Esophagus squamous epithelium (tissue), 4 donors: ENCODE data around the gene GRK1.

Experiments
- POLR2A ChIP-seq, 4 donors: fragments of 450-650 bp; IDR thresholded peaks; one replicate each; pipeline ENCODE4 v1.6.1; 2017; ENCODE audit warnings: antibody characterized with exemption in 4 of 4, mild to moderate bottlenecking in 4 of 4, moderate library complexity in 3 of 4
- TF ChIP-seq, protein P1 (sequence below), 6 experiments: fragments of 450-650 bp in 4 of 6; fragments of 200-600 bp in 2 of 6; sonication (generic) in 2 of 6; IDR thresholded peaks; one replicate each; pipeline ENCODE4 v1.5.1; 2016 to 2019; ENCODE audit warnings: antibody characterized with exemption in 6 of 6, mild to moderate bottlenecking in 4 of 6, moderate library complexity in 4 of 6

DNA sequence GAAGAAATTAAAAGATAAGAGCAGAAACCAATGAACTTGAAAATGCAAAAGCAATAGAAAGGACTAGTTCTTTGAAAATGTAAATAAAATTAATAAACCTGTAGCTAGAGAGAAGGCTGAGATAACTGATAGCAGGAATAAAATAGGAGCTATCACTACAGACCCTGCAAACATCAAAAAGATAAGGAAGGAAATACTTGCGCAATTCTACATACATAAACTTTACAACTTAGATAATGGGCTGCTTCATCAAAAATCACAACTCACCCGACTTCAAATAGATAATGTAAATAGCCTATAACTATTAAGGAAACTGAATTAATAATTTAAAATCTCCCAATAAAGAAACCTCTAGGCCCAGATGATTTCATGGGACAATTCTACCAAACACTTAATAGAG is 5.5 kb upstream of the GRK1 start:
- no peak for TF ChIP-seq POLR2A (IDR thresholded peaks at IDR 0.05)
- TF ChIP-seq, protein P1, sequence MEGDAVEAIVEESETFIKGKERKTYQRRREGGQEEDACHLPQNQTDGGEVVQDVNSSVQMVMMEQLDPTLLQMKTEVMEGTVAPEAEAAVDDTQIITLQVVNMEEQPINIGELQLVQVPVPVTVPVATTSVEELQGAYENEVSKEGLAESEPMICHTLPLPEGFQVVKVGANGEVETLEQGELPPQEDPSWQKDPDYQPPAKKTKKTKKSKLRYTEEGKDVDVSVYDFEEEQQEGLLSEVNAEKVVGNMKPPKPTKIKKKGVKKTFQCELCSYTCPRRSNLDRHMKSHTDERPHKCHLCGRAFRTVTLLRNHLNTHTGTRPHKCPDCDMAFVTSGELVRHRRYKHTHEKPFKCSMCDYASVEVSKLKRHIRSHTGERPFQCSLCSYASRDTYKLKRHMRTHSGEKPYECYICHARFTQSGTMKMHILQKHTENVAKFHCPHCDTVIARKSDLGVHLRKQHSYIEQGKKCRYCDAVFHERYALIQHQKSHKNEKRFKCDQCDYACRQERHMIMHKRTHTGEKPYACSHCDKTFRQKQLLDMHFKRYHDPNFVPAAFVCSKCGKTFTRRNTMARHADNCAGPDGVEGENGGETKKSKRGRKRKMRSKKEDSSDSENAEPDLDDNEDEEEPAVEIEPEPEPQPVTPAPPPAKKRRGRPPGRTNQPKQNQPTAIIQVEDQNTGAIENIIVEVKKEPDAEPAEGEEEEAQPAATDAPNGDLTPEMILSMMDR (IDR thresholded peaks at IDR 0.05) = no peak
